Peyer's patch (tissue), 4 donors: Measurements from ENCODE around the gene CNST. TPM values are rescaled to one million over a fixed set of nuclear protein-coding genes. Genes with fewer than 3 reads are reported as not detected.
A peak's percentile ranks its signal among the peaks of the same experiment; 100 is the strongest.

Experiments
- DNase-seq, 3 donors: peaks; one replicate each; pipeline ENCODE4 v3.0.0-alpha.2; 2017 to 2019
- H3K27ac ChIP-seq, 4 donors: fragments of 200-600 bp; sonication (generic); one replicate each; pipeline ENCODE4 v1.5.1; 2016 to 2019
- H3K27me3 ChIP-seq, 2 donors: fragments of 200-600 bp; sonication (generic); one replicate each; pipeline ENCODE4 v1.5.1; 2019
- H3K36me3 ChIP-seq, 3 donors: fragments of 200-600 bp; sonication (generic); one replicate each; pipeline ENCODE4 v1.5.1; 2016 to 2019
- H3K4me1 ChIP-seq, 4 donors: fragments of 200-600 bp; sonication (generic); one replicate each; pipeline ENCODE4 v1.5.1; 2016 to 2019
- H3K4me3 ChIP-seq, 4 donors: fragments of 200-600 bp; sonication (generic); 1 replicate in 3 of 4; 2 replicates in 1 of 4; pipeline ENCODE4 v1.5.1; 2016 to 2019; ENCODE audit warnings: mild to moderate bottlenecking in 1 of 4
- H3K9me3 ChIP-seq, 4 donors: fragments of 200-600 bp; sonication (generic); one replicate each; pipeline ENCODE4 v1.5.1; 2016 to 2019; ENCODE audit warnings: mild to moderate bottlenecking in 1 of 4
- POLR2A ChIP-seq, 2 donors: fragments of 450-650 bp; IDR thresholded peaks; one replicate each; pipeline ENCODE4 v1.5.1; 2017; ENCODE audit warnings: antibody characterized with exemption in 2 of 2, mild to moderate bottlenecking in 2 of 2, moderate library complexity in 2 of 2
- total RNA-seq, 4 donors: library from RNA; depleted of rRNA; stranded (reverse); fragments of >200 nt; gene quantifications; one replicate each; pipeline ENCODE4 v1.1.0, GENCODE V29; 2016
- TF ChIP-seq, protein P1 (sequence below), 6 experiments: fragments of 450-650 bp in 4 of 6; fragments of 200-600 bp in 2 of 6; sonication (generic) in 1 of 6; IDR thresholded peaks; one replicate each; pipeline ENCODE4 v1.5.1; 2017 to 2019; ENCODE audit warnings: antibody characterized with exemption in 6 of 6, mild to moderate bottlenecking in 3 of 6, moderate library complexity in 1 of 6

The CNST gene
- total RNA-seq, 4 donors from 2014 or later = 62.0 to 75.7 (median 69.8) TPM

DNA sequence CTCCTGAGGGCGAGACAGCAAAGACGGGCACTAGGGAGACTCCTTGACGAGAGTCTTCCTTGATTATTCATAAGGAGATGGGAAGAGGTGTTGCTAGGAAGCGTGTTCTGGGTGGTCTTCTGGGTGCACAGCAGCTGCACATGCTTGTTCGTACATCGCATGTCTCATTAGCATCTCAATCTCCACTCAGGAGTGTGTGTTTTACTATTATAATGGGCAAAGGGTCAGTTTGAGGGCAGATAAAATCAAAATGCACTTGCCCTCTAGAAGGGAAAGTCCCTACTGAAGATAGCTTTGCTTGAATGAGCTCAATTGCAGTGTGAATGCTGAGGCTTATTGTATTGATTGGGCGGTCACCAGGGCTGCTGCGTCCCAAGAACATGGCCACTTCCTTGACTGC lies 107.8 kb downstream of the CNST start:
- Histone ChIP-seq H3K4me1 (peaks cover 0 to under 1% (median 0%) of the 10 kb centered on the region in 4 donors), H3K4me3 (no peak overlapping the region), H3K36me3 (peaks cover 0 to 1% (median 0%) of the 10 kb centered on the region in 3 donors), H3K9me3 (no peaks in the 10 kb centered on the region), H3K27me3 (no peaks in the 10 kb centered on the region), H3K27ac (no peak overlapping the region)
- no peak for TF ChIP-seq POLR2A (IDR thresholded peaks at IDR 0.05)
- TF ChIP-seq, protein P1, sequence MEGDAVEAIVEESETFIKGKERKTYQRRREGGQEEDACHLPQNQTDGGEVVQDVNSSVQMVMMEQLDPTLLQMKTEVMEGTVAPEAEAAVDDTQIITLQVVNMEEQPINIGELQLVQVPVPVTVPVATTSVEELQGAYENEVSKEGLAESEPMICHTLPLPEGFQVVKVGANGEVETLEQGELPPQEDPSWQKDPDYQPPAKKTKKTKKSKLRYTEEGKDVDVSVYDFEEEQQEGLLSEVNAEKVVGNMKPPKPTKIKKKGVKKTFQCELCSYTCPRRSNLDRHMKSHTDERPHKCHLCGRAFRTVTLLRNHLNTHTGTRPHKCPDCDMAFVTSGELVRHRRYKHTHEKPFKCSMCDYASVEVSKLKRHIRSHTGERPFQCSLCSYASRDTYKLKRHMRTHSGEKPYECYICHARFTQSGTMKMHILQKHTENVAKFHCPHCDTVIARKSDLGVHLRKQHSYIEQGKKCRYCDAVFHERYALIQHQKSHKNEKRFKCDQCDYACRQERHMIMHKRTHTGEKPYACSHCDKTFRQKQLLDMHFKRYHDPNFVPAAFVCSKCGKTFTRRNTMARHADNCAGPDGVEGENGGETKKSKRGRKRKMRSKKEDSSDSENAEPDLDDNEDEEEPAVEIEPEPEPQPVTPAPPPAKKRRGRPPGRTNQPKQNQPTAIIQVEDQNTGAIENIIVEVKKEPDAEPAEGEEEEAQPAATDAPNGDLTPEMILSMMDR (IDR thresholded peaks at IDR 0.05) = no peak
- DNase-seq = no peak

DNA sequence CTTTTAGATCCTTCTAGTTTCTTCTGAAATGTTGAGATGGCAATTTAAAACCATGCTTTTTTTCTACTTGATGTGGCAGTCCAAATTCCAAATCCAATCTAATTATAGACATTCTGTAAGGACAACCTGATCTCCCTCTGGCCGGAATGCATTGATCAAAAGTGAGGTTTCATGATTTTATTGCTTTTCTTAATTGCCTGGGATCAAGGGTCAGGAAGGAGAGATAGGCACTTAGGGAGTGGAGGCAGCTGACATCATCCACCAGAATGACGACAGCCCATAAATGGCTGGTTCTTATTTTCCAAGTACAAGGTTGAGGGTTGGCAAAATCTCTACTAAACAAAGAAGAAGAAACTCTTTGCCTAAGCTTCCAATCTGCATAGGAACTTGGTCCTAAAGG lies 111.6 kb downstream of the CNST start:
- DNase-seq = peak in 1 of 3 donors; percentile 76
- no peaks in the 10 kb centered on the region for H3K27me3 ChIP-seq
- TF ChIP-seq POLR2A (IDR thresholded peaks at IDR 0.05) = peak in 1 of 2 donors; percentile 14
- TF ChIP-seq, protein P1 (IDR thresholded peaks at IDR 0.05) = no peak
- no peaks in the 10 kb centered on the region for H3K36me3 ChIP-seq
- H3K4me1 ChIP-seq = peaks cover 0 to 33% (median 0%) of the 10 kb centered on the region in 4 donors
- H3K9me3 ChIP-seq = no peaks in the 10 kb centered on the region
- H3K4me3 ChIP-seq = peak overlapping the region in 1 of 4 donors; percentile 4
- H3K27ac ChIP-seq = peak overlapping the region in 3 of 4 donors; percentile 55 to 76 (median 76)

DNA sequence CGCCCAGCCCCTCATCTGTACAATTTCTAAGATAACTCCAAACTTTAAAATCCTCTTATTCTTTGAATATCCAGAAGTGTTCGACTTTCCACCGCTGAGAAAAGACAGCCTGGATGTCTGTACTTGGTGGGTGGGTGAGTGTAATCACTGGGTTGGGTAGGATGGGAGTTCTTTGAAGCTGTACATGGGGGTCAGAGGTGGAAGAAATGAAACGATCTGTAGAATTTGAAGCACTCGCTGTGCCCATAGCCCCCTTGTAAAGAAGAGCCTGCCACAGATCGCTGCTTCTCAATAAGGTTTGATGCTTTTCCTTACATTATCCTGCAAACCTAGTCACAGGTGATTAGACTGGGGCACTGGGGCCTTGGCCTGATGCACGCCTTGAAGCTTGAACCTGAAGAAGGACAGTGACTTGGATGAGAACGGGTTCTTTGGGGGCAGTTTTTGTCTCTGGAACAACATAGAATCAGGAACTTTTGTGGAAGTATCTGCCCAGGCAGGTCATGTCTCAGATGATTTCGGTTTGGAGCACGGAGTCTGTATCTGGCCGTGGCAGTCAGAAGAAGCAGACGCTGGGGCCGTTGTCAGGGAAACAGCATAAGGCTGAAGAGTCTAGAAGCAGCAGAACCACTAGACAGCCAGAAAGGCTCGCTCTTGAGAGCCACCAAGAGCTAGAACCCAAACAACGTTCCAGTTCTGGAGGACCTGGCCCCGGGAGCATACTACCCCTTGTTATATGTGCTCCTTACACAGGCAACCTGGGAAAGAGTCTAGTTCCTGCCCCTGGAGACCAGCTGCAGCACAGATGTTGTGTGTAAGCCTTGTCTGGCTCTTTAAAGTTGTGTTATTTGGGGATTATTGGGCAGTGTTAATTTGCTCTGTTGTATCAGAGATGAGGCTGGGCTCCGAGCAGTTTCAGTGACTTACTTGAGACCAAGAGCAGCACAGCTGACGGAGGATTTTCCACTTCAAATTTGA lies 112.8 kb downstream of the CNST start:
- Histone ChIP-seq H3K27ac (peak overlapping the region in 3 of 4 donors; percentile 53 to 76 (median 71)), H3K27me3 (no peaks in the 10 kb centered on the region), H3K4me3 (no peak overlapping the region), H3K36me3 (no peaks in the 10 kb centered on the region), H3K9me3 (no peaks in the 10 kb centered on the region), H3K4me1 (peaks cover 0 to 33% (median 0%) of the 10 kb centered on the region in 4 donors)
- DNase-seq = no peak
- TF ChIP-seq, protein P1 (IDR thresholded peaks at IDR 0.05) = no peak
- no peak for TF ChIP-seq POLR2A (IDR thresholded peaks at IDR 0.05)

DNA sequence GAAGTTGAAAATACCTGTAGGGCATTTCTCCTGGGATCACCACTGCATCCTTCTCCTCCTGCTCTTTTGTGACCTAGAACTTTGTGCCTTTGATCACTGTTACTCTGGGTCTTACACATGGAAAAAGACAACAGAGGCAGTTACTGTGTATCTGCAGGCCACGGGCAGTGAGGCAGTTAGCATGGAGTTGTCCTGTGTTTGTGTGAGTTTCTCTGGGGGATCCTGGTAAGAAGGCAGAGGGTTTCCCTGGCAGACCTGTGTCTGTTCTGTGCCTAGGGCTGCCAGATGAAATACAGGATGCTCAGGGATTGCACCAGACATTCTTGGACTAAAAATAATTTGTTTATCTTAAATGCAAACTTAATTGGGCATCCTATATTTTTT lies 113.5 kb downstream of the CNST start:
- H3K36me3 ChIP-seq = no peaks in the 10 kb centered on the region
- peak overlapping the region in 2 of 4 donors; percentile 27 to 71 for H3K27ac ChIP-seq
- TF ChIP-seq, protein P1 (IDR thresholded peaks at IDR 0.05) = no peak
- TF ChIP-seq POLR2A (IDR thresholded peaks at IDR 0.05) = no peak
- no peaks in the 10 kb centered on the region for H3K9me3 ChIP-seq
- H3K4me1 ChIP-seq = peaks cover 0 to 33% (median 0%) of the 10 kb centered on the region in 4 donors
- H3K27me3 ChIP-seq = no peaks in the 10 kb centered on the region
- H3K4me3 ChIP-seq = no peak overlapping the region
- no peak for DNase-seq

DNA sequence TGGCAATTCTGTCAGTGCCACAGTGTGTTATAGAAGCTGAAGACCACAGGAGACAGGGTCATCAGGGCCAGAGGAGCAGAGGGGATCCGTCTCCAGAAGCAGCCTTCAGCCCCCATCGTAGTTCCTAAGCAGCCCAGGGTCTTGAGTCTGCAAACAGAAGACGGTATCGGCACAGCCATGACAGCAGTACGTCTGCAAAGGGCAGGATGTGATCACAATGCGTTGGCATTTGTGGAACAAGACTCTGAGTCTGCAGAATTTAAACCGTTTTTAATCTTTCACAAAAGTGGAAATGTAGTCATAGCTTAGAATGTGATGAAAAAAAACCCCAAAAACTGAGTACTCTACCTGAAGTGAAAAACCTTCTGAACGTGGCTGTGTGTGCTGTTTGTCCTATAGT lies 113.9 kb downstream of the CNST start:
- Histone ChIP-seq H3K27me3 (no peaks in the 10 kb centered on the region), H3K36me3 (no peaks in the 10 kb centered on the region), H3K4me3 (no peak overlapping the region), H3K9me3 (no peaks in the 10 kb centered on the region), H3K27ac (peak overlapping the region in 3 of 4 donors; percentile 25 to 72 (median 71)), H3K4me1 (peaks cover 0 to 33% (median 0%) of the 10 kb centered on the region in 4 donors)
- TF ChIP-seq, protein P1 (IDR thresholded peaks at IDR 0.05) = no peak
- no peak for TF ChIP-seq POLR2A (IDR thresholded peaks at IDR 0.05)
- no peak for DNase-seq
